Loucy (cell line): ENCODE results near the gene MARCKSL1.

Experiments
- EZH2phosphoT487 ChIP-seq: fragments of 200-600 bp; IDR thresholded peaks from 2 replicates; pipeline ENCODE4 v1.6.1; 2018; ENCODE audit warnings: antibody characterized with exemption, mild to moderate bottlenecking, moderate library complexity, borderline replicate concordance
- TF ChIP-seq, protein P1 (sequence below): fragments of 200-600 bp; sonication (generic); conservative IDR thresholded peaks from 2 replicates; pipeline ENCODE4 v1.5.1; 2014; ENCODE audit warnings: mild to moderate bottlenecking, antibody characterized with exemption, low read length

DNA sequence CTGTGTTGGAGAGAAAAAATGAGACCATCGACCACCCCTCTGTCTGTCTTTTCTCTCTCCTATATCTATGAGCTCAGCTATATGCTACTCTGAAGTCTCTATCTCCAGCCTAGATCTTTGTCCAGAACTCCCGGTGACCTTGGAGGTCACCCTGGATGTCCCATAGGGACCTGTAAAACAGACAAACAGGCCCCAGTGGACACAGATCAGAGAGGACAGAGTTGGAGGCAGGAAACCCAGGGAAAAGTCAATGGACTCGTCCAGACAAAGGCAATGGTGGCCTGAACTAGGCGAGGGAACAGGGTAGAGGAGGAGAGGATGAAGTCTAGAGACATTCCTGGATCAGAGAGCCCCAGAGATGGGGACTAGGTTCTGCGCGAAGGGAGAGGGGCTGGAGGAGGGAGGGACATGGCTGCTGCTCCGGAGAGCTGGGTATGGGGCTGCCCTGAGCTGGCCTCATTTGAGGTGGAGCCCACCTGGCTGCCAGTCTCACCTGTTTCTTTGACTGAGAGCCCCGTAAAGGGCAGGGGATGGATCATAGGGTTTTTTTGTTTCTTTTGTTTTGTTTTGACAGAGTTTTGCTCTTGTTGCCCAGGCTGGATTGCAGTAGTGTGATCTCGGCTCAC lies 10.6 kb upstream of the MARCKSL1 start:
- TF ChIP-seq, protein P1, sequence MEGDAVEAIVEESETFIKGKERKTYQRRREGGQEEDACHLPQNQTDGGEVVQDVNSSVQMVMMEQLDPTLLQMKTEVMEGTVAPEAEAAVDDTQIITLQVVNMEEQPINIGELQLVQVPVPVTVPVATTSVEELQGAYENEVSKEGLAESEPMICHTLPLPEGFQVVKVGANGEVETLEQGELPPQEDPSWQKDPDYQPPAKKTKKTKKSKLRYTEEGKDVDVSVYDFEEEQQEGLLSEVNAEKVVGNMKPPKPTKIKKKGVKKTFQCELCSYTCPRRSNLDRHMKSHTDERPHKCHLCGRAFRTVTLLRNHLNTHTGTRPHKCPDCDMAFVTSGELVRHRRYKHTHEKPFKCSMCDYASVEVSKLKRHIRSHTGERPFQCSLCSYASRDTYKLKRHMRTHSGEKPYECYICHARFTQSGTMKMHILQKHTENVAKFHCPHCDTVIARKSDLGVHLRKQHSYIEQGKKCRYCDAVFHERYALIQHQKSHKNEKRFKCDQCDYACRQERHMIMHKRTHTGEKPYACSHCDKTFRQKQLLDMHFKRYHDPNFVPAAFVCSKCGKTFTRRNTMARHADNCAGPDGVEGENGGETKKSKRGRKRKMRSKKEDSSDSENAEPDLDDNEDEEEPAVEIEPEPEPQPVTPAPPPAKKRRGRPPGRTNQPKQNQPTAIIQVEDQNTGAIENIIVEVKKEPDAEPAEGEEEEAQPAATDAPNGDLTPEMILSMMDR: no peak
- TF ChIP-seq EZH2phosphoT487: no peak
